Inflammatory macrophage treated with lipopolysaccharide for 1 hour (primary cell): ENCODE data around the gene EP400.

Experiments
- DNase-seq, 2 donors: peaks; one replicate each; pipeline ENCODE4 v3.0.0-alpha.2; 2020 to 2022

EP400 gene

DNA sequence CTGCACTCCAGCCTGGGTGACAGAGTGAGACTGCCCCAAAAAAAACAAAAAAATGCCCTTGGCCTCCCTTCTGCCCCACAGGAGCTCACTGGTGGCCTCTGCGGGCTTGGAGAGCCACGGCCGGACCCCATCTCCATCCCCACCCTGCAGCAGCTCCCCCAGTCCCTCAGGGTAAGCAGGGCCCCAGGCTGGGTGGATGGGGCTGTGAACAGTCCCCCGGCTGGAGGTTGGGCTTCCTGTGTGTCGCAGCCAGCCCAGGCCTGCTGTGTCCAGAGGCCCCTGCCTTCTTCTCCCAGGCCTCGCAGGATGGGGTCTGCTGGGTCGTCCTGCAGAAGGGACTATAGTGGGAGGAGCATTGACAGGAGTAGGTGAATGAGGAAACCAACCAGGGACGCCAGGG lies 36.1 kb upstream of the EP400 start:
- no peak for DNase-seq

DNA sequence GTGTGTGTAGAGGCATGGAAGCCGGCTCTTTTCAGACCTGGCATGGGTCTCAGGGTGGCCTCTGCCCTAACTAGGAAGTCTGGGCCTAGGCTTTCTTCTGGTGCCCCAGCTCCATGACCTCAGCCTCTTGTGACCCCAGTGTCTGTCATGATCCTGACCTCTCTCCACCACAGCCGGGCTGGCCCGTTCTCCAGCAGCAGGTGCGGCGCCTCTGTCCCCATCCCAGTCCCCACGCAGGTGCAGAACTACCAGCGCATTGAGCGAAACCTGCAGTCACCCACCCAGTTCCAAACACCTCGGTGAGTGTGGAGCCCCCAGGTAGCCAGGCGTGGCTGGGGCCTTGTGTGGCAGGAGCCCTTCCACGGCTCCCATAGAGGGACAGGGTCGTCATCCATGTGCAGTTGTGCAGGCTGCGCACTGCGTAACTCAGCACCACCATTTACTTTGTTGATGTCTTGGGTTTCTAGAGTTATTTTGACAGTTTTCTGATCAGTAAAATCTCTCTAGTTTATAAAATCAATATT lies 35.5 kb upstream of the EP400 start:
- no peak for DNase-seq

DNA sequence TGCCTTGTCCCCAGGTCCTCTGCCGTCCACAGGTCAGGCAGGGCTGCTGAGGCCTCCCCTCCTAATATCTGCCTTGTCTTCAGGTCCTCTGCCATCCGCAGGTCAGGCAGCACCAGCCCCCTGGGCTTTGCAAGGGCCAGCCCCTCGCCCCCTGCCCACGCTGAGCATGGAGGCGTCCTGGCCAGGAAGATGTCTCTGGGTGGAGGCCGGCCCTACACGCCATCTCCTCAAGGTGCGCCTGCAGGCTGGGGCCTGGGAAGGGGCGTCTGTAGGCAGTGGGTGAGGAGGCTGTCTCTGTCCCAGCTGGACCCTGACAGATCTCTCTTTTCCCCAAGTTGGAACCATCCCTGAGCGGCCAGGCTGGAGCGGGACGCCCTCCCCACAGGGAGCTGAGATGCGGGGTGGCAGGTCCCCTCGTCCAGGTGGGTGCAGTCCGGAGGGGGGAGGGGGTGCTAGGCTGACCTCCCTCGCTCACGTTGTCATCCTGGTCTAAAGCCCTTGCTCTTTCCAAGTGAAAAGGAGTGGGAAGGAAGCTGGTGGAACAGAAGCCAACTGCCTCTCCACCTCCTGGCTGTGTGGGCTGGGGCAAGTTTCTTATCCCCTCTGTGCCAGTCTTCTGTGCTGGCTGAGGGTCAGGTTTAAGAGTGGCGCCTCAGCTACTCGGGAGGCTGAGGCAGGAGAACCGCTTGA lies 34.6 kb upstream of the EP400 start:
- DNase-seq, result no peak

DNA sequence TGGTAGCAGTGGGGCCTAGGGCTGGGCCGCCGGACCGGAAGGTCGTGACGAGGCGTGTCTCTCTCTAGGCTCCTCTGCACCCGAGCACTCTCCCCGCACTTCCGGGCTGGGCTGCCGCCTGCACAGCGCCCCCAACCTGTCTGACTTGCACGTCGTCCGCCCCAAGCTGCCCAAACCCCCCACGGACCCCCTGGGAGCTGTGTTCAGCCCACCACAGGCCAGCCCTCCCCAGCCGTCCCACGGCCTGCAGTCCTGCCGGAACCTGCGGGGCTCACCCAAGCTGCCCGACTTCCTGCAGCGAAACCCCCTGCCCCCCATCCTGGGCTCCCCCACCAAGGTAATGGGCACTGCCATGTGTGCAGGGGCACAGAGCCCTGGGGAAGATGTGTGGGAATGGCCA lies 33.9 kb upstream of the EP400 start:
- no peak for DNase-seq

DNA sequence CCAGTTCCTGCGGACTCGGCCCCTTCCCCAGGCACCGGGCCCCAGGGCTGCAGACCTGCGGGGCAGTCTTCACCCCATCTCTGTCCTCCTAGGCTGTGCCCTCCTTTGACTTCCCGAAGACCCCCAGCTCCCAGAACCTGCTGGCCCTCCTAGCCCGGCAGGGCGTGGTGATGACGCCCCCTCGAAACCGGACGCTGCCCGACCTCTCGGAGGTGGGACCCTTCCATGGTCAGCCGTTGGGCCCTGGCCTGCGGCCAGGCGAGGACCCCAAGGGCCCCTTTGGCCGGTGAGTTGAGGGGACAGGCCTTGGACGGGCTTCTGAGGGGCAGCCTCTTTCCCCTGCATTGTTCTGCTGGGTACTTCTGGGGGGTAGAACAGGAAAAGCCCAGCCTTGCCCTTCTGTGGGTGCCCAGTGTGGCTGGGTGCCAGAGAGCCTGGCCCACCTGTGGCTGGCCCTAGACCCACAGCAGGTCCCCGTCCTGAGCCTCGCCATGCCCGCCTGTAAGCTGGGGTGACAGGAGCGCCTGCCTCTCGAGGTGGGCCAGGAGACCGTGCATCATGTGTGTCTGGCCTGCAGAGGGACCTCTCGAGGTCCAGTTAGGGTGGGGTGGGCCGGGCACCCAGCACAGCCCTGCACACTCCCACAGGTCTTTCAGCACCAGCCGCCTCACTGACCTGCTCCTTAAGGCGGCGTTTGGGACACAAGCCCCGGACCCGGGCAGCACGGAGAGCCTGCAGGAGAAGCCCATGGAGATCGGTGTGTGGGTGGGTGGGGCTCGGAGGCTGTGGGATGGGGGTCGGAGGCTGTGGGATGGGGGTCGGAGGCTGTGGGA lies 33.2 kb upstream of the EP400 start:
- no peak for DNase-seq

DNA sequence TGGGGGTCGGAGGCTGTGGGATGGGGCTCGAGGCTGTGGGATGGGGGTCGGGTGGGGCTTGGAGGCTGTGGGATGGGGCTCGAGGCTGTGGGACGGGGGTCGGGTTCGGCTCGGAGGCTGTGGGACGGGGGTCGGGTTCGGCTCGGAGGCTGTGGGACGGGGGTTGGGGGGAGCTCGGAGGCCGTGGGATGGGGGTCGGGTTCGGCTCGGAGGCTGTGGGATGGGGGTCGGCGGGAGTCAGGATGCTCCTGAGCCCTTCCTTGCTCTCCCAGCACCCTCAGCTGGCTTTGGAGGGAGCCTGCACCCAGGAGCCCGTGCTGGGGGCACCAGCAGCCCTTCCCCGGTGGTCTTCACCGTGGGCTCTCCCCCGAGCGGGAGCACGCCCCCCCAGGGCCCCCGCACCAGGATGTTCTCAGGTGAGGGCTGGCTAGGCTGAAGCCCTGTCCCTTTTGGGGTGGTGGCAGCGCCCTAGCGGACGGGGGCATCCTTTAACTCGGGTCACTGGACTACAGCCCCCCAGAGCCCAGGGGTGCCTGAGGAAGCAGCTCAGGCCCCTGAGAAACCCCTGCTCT lies 32.5 kb upstream of the EP400 start:
- DNase-seq, result no peak

DNA sequence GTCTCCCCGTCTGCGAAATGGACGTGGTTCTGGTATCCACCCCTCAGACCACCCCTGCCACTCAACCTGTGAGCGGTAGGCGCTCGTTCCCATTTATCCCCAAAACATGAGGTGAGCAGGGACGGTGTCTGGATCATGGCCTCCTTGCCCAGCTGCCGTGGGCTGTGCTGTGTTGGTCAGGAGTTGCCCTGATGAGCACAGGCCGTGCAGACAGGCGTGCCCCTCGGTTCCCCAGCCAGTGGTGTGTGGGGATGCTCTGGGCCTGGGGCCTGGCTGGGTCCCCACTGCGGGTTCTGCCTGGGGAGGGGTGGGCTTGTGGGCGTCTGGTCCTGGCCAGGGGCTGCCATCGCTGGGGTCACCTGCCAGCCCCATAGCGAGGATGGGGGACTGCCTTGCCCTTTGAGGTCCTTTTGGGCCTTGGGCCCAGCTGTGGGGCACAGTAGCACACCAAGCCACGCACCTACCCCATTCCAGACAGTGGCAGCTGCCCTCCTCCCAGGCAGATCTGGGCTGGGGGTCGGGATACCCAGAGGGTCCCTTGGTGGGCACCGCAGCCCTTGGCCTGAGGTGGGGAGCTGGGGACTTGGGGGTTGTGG lies 31.9 kb upstream of the EP400 start:
- DNase-seq, result no peak

DNA sequence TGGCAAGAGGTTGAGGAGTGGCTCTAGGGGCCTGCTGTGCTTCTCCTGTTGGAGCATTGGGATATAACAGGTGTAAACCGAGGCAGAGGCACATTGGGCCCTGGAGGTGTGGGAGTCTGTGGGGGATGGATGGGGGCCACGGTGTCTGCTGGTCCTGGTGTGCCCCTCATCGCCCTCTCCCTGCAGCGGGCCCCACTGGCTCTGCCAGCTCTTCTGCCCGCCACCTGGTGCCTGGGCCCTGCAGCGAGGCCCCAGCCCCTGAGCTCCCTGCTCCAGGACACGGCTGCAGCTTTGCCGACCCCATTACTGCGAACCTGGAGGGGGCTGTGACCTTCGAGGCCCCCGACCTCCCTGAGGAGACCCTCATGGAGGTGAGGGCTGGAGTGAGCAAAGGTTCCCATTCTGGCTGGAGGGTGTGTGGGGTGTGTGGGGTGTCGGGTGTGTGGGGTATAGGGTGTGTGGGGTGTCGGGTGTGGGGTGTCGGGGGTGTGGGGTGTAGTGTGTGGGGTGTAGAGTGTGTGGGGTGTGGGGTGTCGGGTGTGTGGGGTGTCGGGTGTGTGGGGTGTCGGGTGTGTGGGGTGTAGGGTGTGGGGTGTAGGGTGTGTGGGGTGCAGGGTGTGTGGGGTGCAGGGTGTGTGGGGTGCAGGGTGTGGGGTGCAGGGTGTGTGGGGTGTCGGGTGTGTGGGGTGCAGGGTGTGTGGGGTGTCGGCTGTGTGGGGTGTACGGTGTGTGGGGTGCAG lies 31.3 kb upstream of the EP400 start:
- DNase-seq, result no peak

DNA sequence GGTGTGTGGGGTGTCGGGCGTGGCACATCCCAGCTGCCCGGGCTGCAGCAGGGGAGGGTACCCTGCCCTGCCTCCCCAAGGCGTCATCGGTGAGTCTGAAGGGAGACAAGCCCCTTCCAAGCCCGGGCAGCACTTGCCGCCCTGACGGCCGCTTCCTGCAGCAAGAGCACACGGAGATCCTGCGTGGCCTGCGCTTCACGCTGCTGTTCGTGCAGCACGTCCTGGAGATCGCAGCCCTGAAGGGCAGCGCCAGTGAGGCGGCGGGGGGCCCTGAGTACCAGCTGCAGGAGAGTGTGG lies 30.7 kb upstream of the EP400 start:
- DNase-seq, result no peak

DNA sequence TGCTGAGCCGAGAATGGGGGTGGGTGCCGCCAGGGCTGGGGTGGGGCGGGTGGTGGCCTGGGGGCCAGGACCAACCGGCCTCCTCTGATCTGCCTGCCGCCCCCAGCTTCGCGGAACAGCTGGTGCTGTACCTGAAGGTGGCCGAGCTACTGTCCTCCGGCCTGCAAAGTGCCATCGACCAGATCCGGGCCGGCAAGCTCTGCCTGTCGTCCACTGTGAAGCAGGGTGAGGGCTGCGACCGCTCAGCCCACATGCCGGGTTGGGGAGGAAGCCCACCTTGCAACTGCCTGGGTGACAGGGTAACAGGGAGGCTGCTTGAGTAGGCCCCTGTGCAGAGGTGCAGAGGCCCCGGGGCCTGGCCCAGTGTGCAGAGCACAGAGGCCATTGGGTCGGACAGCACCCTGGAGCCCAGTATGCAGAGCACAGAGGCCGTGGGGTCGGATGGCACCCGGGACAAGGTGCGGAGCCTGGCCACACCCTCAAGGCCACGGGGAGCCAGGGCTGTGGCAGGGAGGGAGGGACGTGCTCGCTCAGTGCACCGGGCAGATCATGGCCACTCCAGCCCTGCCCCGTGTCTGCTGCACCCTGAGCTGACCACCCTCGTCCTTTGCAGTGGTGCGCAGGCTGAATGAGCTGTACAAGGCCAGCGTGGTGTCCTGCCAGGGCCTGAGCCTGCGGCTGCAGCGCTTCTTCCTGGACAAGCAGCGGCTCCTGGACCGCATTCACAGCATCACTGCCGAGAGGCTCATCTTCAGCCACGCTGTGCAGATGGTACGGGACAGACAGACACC lies 30.2 kb upstream of the EP400 start:
- no peak for DNase-seq

DNA sequence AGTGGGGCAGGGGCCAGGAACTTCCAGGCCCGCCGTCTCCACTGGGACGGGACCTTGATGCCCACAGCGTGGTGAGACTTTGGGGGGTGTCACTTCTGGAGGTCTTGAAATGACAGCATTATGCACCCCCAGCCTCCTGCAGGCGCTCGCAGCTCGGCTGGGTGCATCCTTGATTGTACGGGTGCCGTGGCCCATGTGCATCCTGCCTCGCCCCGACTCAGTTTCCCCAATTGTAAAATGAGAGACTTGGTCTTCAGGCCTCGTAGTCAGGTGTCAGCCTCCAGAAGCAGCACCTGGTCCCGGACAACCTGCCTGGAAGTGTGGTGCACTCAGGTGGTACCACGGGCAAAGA lies 29.6 kb upstream of the EP400 start:
- DNase-seq, result no peak

DNA sequence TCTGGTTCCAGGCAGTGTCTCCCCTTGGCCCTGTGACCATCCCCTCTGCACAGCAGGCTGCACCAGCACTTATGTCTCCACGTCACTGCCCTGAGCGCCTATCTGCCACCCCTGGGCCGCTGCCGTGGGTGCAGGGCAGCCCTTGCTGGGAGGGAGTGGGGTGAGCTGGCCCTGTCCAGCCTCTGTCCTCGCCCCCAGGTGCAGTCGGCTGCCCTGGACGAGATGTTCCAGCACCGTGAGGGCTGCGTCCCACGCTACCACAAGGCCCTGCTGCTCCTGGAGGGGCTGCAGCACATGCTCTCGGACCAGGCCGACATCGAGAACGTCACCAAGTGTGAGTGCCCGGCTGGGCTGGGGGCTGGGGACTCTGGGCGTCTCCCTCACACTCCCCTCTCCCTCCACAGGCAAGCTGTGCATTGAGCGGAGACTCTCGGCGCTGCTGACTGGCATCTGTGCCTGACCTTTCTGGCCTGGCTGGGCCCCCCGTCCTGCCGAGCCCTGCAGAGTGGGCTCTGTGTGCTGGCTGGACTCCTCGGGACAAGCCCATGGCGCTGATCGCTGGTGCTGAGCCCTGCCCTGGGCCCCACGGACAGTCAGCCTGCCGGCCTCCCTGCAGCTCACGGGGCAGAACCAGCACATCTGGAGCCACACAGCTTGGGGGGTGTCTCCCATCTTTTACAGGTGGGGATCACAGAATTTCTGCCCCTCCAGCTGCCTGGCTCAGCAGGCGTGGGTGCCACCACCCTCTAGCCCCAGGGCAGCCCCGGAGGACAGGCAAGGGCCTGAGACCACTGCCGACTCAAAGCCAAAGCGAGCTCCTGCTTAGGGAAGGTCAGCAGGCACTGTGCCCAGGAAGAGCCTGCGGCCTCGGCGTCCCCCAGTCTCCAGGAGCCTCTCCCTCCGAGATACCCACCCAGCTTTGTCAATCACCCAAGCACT lies 28.6 kb upstream of the EP400 start:
- no peak for DNase-seq

DNA sequence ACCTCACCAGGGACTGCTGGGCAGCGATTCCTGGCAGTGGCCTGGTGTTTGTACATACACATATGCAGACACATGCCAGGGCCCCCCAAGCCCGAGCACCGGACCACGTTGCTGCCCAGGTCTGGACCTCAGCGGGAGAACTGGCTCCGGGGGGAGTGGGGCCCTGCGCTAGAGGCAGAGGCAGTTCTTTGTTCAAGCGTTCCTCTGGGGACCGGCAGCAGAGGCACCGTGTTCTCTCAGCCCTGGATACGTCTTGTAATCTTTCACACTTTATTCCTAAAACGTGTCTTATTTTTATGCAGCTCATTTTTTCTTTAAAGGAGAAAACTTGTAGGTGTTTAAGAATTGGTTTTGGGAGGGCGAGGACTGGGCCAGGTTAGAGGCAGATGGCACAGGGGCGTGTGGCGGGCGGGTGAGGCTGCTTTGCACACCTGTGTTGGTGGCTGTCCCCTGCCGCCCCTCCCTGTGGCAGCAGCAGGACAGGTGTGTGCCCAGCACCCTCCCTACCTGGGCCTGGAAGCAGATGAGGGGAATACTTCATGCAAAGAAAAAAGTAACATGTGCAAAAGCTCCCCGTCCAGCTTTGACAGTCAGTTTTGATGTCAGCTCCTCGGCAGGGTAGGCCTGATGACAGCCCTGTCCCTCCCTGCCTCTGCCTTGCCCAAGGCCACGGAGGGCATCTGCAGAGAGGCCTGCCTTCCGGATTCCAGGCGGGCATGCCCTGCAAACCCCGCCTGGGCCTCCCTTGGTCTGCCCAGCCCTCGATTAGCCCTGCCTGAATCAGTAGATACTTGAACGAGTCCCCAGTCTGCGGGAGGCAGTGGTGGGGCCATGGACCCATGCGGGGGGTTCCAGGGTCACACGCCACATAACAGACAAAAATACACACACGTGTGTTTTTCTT lies 27.6 kb upstream of the EP400 start:
- DNase-seq, result no peak

DNA sequence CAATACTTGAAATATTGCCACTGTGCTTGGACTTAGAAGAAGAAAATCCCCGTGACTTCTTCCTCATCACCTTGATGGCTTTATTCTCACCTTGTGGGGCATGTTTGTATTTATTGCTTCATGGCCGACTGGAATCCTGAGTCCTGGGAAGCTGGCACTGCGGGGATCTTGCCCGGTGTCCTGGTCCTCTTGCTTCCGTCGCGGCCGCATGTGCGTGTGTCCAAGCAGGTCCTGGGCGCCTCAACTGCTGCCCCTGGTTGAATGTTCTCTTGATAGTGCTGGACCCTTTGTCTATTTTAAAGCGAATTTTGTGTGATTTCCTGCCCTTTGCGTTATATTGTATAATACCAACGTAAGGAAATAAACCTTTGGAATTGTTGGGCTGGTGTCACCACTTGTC lies 27.0 kb upstream of the EP400 start:
- DNase-seq, result no peak

DNA sequence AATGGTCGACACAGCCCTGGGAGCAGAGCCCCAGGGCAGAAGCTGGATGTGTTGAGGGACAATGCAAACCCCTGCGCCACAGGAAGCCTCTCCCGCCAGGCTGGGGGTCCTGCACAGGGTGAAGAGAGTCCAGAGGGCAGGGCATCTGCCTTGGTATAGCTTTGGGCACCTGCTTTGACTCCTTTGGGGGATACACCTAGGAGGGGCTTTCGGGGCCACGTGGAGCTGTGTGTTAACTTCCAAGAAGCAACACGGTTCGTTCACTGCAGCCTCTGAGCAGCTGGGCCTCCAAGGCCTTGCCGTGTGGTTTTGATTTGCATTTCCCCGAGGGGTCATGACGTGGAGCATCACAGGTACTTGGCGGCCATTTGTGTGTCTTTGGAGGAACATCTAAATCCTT lies 26.5 kb upstream of the EP400 start:
- DNase-seq, result no peak

DNA sequence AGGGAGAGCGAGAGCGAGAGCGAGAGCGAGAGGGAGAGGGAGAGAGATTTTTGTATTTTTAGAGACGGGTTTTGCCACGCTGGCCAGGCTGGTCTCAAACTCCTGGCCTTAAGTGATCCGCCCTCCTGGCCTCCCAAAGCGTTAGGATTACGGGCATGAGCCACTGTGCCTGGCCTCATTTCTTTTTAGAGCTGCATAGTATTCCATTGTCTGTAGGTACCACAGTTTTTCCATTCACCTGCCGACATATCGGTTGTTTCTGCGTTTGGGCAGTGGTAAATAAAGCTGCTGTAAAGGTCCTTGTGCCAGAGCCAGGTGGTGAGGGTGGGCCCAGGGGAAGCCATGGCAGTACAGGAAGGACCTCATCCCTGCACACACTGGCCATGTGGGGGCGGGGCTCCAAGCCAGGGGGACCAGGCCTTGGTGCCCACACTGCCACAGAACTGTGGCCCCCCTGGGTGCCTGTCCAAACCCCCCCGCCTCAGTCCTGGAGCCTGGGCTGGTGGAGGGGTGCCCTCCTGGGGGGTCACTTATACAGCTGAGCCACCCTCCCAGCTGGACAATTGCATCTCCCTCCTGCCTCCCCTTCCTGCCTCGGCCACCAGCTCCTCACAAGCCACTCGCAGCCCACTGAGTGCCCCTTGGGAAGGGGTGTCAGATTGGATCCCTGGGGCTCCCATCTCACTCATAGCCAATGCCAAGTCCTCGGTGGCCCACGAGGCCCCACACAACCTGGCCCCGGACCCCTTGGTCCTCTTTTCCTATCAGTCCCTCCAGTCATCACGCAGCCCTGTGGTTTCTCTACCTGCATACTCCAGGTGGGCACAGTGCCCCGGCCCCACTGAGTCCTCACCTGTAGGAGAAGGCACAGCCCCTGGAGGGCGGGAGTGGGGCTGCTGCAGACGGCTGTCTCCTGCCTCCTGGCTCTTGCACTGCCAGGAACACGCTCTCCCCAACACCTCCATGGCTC lies 22.3 kb upstream of the EP400 start:
- no peak for DNase-seq

DNA sequence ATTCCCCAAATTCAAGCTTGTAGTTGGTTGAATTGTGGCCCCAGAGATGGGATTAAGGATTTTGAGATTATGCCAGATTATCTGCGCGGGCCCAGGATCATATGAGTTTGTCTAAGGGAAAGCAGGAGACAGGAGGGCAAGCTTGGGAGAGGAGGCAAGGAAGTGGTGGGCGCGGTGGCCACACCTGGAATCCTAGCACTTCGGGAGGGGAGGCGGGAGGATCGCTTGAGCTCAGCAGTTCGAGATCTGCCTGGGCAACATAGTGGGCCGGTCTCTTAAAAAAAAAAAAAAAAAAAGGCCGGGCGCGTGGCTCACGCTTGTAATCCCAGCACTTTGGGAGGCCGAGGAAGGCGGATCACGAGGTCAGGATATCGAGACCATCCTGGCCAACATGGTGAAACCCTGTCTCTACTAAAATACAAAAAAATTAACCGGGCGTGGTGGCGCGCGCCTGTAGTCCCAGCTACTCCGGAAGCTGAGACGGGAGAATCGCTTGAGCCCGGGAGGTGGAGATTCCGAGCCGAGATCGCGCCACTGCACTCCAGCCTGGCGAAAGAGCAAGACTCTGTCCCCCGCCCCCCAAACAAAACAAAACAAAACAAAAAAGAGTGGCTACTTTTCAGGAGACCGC lies 21.5 kb upstream of the EP400 start:
- peak; percentile 30 to 35 for DNase-seq
